HG02938 (cell line): ENCODE results near the gene FUT8.
"Not testable (repeated sequence)": the region's sequence is repeated elsewhere in the genome, so short reads cannot be mapped to it uniquely, and the experiment has no call there.

Experiments
- ATAC-seq: cut with Tn5 transposase; IDR thresholded peaks from one replicate; pipeline ENCODE4 v1.9.1; 2021; ENCODE audit warnings: mild to moderate bottlenecking, moderate library complexity; ENCODE audit not compliant: unreplicated experiment

FUT8 gene

GRCh38 chr14:65692566-65692965 lies 280.0 kb downstream of the FUT8 start:
- not testable (repeated sequence) for ATAC-seq

- no peak for ATAC-seq
Measured at GRCh38 chr14:65696801-65697200, 284.3 kb downstream of the FUT8 start.

GRCh38 chr14:65703521-65703920 lies 291.0 kb downstream of the FUT8 start:
- ATAC-seq: no peak

- no peak for ATAC-seq
Measured at GRCh38 chr14:65703996-65704395, 291.5 kb downstream of the FUT8 start.

- no peak for ATAC-seq
Measured at GRCh38 chr14:65704437-65704836, 291.9 kb downstream of the FUT8 start.

- ATAC-seq: no peak
Measured at GRCh38 chr14:65704850-65705249, 292.3 kb downstream of the FUT8 start.

GRCh38 chr14:65709576-65709975 lies 297.0 kb downstream of the FUT8 start:
- no peak for ATAC-seq

- ATAC-seq: not testable (repeated sequence)
Measured at GRCh38 chr14:65716813-65717212, 304.3 kb downstream of the FUT8 start.

GRCh38 chr14:65717384-65717915 lies 304.9 kb downstream of the FUT8 start:
- not testable (repeated sequence) for ATAC-seq

GRCh38 chr14:65718629-65719028 lies 306.1 kb downstream of the FUT8 start:
- no peak for ATAC-seq

GRCh38 chr14:65720171-65720570 lies 307.6 kb downstream of the FUT8 start:
- no peak for ATAC-seq

GRCh38 chr14:65720743-65721142 lies 308.2 kb downstream of the FUT8 start:
- no peak for ATAC-seq

- no peak for ATAC-seq
Measured at GRCh38 chr14:65723348-65723747, 310.8 kb downstream of the FUT8 start.

GRCh38 chr14:65728604-65729003 lies 316.1 kb downstream of the FUT8 start:
- ATAC-seq: no peak

- no peak for ATAC-seq
Measured at GRCh38 chr14:65729566-65729965, 317.0 kb downstream of the FUT8 start.

GRCh38 chr14:65731933-65732506 lies 319.5 kb downstream of the FUT8 start:
- peak; percentile 99 for ATAC-seq

GRCh38 chr14:65738339-65738738 lies 325.8 kb downstream of the FUT8 start:
- ATAC-seq: no peak

- no peak for ATAC-seq
Measured at GRCh38 chr14:65745396-65746190, 333.1 kb downstream of the FUT8 start.

GRCh38 chr14:65748796-65749195 lies 336.3 kb downstream of the FUT8 start:
- ATAC-seq: no peak

GRCh38 chr14:65749287-65749686 lies 336.8 kb downstream of the FUT8 start:
- no peak for ATAC-seq

- no peak for ATAC-seq
Measured at GRCh38 chr14:65750906-65751305, 338.4 kb downstream of the FUT8 start.

- no peak for ATAC-seq
Measured at GRCh38 chr14:65751510-65751909, 339.0 kb downstream of the FUT8 start.
